ENCODE measurements around the gene THEMIS2.

DNA sequence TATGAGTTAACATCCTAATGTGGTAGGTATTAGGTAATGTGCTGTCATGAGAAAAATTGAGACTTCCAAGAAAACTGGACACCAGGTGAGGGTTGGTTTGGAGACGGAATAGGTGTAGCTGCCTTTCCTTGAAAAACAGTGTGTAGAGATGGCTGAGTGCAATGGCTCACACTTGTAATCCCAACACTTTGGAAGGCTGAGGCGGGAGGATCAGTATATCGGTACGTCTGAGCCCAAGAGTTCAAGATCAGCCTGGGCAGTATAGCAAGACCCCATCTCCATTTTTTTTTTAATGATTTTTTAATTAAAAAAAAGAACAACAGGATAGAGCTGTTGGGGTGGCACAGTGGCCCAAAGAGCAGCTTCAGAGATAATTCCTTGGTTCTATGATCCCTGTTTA lies 48.6 kb upstream of the THEMIS2 start:
- TF ChIP-seq POLR2A (IDR thresholded peaks at IDR 0.05; ENCODE audit: low read length) (no peak), GATA1 (IDR thresholded peaks at IDR 0.05; ENCODE audit: low read depth, low read length) (no peak)
